Posterior vena cava (tissue), 2 donors: ENCODE measurements around the gene ATP6V0A4. TPM values are rescaled to one million over a fixed set of nuclear protein-coding genes. Genes with fewer than 3 reads are reported as not detected.

ENCODE experiments used
- DNase-seq: peaks from one replicate; pipeline ENCODE4 v3.0.0-alpha.2; 2020; ENCODE audit warnings: low spot score
- intact Hi-C, 2 donors: fragments of 100-400 bp; cut with DNase I; formaldehyde crosslinking; loops; one replicate each; pipeline versions ENCODE4 v1.14.1 to v1.14.2; 2022 to 2023
- total RNA-seq, 2 donors: library from RNA; stranded (reverse); fragmentation: NEBNext Ultra II Directional; extraction: Animal tissue kit (Norgen Biotek cat#: 25700); gene quantifications; one replicate each; pipeline ENCODE4 v1.2.1, GENCODE V29; 2021
- donor health status: DM: yes; HTN: yes; CAD: no.
- donor health status: DM: yes; HTN: yes; CAD: no.

ATP6V0A4 gene
- total RNA-seq, 2 donors from 2014 or later = not detected

- no peak for DNase-seq
- intact Hi-C loops = no loop called here
These were observed 129.8 kb downstream of the ATP6V0A4 start for GRCh38 chr7:138668229-138668596.

- no peak for DNase-seq
- intact Hi-C loops = no loop called here
These were observed 130.3 kb downstream of the ATP6V0A4 start for GRCh38 chr7:138667535-138668228.

DNA sequence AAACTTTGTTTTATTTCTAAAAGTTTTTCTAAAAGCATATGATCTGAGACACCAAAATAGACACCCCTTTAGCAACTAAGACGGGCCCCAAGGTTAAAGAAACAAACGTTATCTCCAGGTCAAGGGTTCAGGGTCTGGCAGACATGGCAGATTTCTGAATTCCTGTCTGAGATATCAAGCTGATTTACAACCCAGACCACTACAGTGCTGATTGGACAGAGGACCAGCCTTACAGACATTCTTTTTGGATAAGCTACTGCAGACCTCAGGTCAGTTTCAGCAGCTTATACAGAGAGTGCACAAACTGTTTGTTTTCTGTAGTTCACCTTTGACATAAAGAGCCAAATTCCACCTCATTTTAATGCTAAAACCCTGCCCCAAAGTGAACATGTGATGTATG lies 131.6 kb downstream of the ATP6V0A4 start:
- DNase-seq = no peak
- intact Hi-C loops = no loop called here

- intact Hi-C loops = no loop called here
- DNase-seq = no peak
These were observed 132.3 kb downstream of the ATP6V0A4 start for GRCh38 chr7:138665669-138666140.

DNA sequence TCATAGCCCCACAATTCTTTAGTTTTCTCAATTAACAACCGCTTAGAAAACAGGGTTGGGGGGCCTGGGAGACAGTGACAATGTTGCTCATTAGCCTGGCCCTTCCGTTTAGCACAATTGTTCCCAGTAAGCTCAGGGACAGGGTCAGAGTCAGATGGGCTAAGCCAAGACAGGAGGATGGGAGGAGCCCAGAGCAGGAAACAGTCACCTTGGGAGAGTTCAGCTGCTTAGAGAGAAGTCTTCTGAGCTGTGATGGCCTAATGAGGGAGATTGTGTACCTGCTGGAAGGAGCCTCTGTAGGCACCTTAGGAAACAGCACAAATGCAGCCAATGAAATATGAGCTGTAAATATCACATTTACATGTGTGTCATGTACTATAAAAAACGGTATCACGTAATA lies 132.7 kb downstream of the ATP6V0A4 start:
- no peak for DNase-seq
- intact Hi-C loops = no loop called here

GRCh38 chr7:138663725-138664710 lies 134.0 kb downstream of the ATP6V0A4 start:
- DNase-seq = no peak
- intact Hi-C loops = no loop called here

- intact Hi-C loops = no loop called here
- no peak for DNase-seq
These were observed 135.0 kb downstream of the ATP6V0A4 start for GRCh38 chr7:138662991-138663320.

GRCh38 chr7:138662076-138662990 lies 135.7 kb downstream of the ATP6V0A4 start:
- intact Hi-C loops = no loop called here
- no peak for DNase-seq

DNA sequence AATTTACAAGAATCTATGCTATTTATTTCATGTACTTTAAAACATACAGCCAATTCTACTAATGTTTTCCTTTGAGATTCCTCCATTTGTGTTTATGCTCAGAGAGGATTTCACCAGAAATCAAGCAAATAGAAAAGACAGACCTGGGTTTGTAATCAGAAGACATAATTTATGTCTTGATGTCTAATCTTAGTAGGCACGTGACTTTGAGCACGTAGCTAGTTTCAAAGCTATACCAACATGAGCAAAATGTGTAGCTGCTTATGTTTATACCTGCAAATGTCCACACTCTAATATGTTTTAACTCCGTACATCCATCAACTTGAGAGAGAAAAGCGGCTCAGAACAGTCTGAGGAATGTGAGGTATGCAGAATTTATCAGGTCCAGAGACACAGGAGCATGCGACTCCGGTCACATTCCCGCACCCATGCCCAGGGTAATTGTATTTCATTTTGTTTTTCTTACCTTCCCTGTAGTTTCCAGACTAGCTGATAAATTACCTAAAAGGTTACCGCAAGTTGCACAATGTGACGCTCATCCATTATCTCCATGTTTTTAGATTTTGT lies 136.8 kb downstream of the ATP6V0A4 start:
- DNase-seq = no peak
- intact Hi-C loops = no loop called here

- intact Hi-C loops = no loop called here
- DNase-seq = no peak
These were observed 139.1 kb downstream of the ATP6V0A4 start for GRCh38 chr7:138658889-138659288.

GRCh38 chr7:138657854-138658386 lies 140.1 kb downstream of the ATP6V0A4 start:
- intact Hi-C loops = no loop called here
- no peak for DNase-seq

- DNase-seq = no peak
- intact Hi-C loops = no loop called here
These were observed 141.0 kb downstream of the ATP6V0A4 start for GRCh38 chr7:138656952-138657351.

Other genes with a start within 250 kb of the ATP6V0A4 start
- gene SVOPL, start 96.8 kb downstream of the ATP6V0A4 start, total RNA-seq = not detected
- gene TMEM213, start 202 bp downstream of the ATP6V0A4 start, total RNA-seq = not detected
- 1 to 10 TPM; 1.4 to 1.8 TPM for gene KIAA1549, start 183.2 kb upstream of the ATP6V0A4 start, total RNA-seq
- gene ZC3HAV1L, start 237.8 kb upstream of the ATP6V0A4 start, total RNA-seq = 10 to 100 TPM in 1 of 2 donors, 1 to 10 TPM in 1; 9.2 to 10.9 TPM